Gastrocnemius medialis (tissue), 4 donors: ENCODE measurements around the gene NUDT8.

Experiments used
- POLR2A ChIP-seq, 2 donors: fragments of 450-650 bp; IDR thresholded peaks; one replicate each; pipeline ENCODE4 v1.6.1; 2017; ENCODE audit warnings: antibody characterized with exemption in 2 of 2, mild to moderate bottlenecking in 2 of 2, moderate library complexity in 2 of 2
- TF ChIP-seq, protein P1 (sequence below), 5 experiments: fragments of 450-650 bp in 3 of 5; fragments of 200-600 bp in 2 of 5; sonication (generic) in 2 of 5; IDR thresholded peaks in 4 of 5; conservative IDR thresholded peaks in 1 of 5; 1 replicate in 4 of 5; 2 replicates in 1 of 5; pipeline ENCODE4 v1.5.1; 2016 to 2019; ENCODE audit warnings: antibody characterized with exemption in 5 of 5, mild to moderate bottlenecking in 3 of 5, moderate library complexity in 3 of 5

GRCh38 chr11:67612751-67613150 is 17.0 kb downstream of the NUDT8 start:
- TF ChIP-seq, protein P1, sequence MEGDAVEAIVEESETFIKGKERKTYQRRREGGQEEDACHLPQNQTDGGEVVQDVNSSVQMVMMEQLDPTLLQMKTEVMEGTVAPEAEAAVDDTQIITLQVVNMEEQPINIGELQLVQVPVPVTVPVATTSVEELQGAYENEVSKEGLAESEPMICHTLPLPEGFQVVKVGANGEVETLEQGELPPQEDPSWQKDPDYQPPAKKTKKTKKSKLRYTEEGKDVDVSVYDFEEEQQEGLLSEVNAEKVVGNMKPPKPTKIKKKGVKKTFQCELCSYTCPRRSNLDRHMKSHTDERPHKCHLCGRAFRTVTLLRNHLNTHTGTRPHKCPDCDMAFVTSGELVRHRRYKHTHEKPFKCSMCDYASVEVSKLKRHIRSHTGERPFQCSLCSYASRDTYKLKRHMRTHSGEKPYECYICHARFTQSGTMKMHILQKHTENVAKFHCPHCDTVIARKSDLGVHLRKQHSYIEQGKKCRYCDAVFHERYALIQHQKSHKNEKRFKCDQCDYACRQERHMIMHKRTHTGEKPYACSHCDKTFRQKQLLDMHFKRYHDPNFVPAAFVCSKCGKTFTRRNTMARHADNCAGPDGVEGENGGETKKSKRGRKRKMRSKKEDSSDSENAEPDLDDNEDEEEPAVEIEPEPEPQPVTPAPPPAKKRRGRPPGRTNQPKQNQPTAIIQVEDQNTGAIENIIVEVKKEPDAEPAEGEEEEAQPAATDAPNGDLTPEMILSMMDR (IDR thresholded peaks at IDR 0.05 in 4 of 5, conservative IDR thresholded peaks at IDR 0.05 in 1 of 5), result no peak
- TF ChIP-seq POLR2A (IDR thresholded peaks at IDR 0.05), result no peak
